Endothelial cell of umbilical vein (primary cell): Measurements from ENCODE around the gene LRCH3.

ENCODE experiments used
- EZH2 ChIP-seq: IDR thresholded peaks from 2 replicates; pipeline ENCODE4 v1.6.1; 2012; ENCODE audit warnings: borderline replicate concordance, low read depth, mild to moderate bottlenecking, moderate library complexity, low read length, inconsistent platforms; ENCODE audit not compliant: severe bottlenecking
- MYC ChIP-seq: IDR thresholded peaks from one replicate; pipeline ENCODE4 v1.6.1; 2011; ENCODE audit warnings: mild to moderate bottlenecking, low read depth, low read length
- POLR2A ChIP-seq: IDR thresholded peaks from 2 replicates; pipeline ENCODE4 v1.6.1; 2012; ENCODE audit warnings: low read depth, mild to moderate bottlenecking, control low read depth, low read length
- POLR2AphosphoS5 ChIP-seq: IDR thresholded peaks from 2 replicates; pipeline ENCODE4 v1.6.1; 2012; ENCODE audit warnings: low read depth, mild to moderate bottlenecking, control low read depth, low read length, moderate library complexity; ENCODE audit not compliant: insufficient read depth
- TF ChIP-seq, protein P1 (sequence below), 2 donors: IDR thresholded peaks; 1 replicate in 1 of 2; 2 replicates in 1 of 2; pipeline ENCODE4 v1.5.1; 2011; ENCODE audit warnings: low read length in 2 of 2, mild to moderate bottlenecking in 2 of 2, moderate library complexity in 2 of 2, control low read depth in 1 of 2, inconsistent platforms in 1 of 2, low read depth in 1 of 2; ENCODE audit not compliant: insufficient read depth in 1 of 2; ENCODE audit errors: extremely low read depth in 1 of 2

- TF ChIP-seq, protein P1, sequence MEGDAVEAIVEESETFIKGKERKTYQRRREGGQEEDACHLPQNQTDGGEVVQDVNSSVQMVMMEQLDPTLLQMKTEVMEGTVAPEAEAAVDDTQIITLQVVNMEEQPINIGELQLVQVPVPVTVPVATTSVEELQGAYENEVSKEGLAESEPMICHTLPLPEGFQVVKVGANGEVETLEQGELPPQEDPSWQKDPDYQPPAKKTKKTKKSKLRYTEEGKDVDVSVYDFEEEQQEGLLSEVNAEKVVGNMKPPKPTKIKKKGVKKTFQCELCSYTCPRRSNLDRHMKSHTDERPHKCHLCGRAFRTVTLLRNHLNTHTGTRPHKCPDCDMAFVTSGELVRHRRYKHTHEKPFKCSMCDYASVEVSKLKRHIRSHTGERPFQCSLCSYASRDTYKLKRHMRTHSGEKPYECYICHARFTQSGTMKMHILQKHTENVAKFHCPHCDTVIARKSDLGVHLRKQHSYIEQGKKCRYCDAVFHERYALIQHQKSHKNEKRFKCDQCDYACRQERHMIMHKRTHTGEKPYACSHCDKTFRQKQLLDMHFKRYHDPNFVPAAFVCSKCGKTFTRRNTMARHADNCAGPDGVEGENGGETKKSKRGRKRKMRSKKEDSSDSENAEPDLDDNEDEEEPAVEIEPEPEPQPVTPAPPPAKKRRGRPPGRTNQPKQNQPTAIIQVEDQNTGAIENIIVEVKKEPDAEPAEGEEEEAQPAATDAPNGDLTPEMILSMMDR (IDR thresholded peaks at IDR 0.05; ENCODE audit: extremely low read depth in 1 of 2, insufficient read depth in 1 of 2, low read depth in 1 of 2, low read length in 2 of 2): no peak
- TF ChIP-seq POLR2A: no peak
- no peak for TF ChIP-seq EZH2
- no peak for TF ChIP-seq MYC
- TF ChIP-seq POLR2AphosphoS5: no peak
Observed at GRCh38 chr3:197896421-197896820, 105.4 kb downstream of the LRCH3 start.
